Kidney (tissue), 14 donors: ENCODE data around the gene MANEAL. TPM values are rescaled to one million over a fixed set of nuclear protein-coding genes. Genes with fewer than 3 reads are reported as not detected.

Experiments
- DNase-seq, 5 donors: peaks; one replicate each; pipeline ENCODE4 v3.0.0-alpha.2; 2013 to 2020
- FAIRE-seq: peaks from 2 replicates; lab custom pipeline; 2012; peaks lifted over from hg19 to GRCh38; lab: Jason Lieb, UNC
- H3K27ac ChIP-seq, 2 donors: one replicate each; pipeline ENCODE4 v1.7.0; 2013; ENCODE audit warnings: low read depth in 2 of 2, low read length in 2 of 2, inconsistent platforms in 1 of 2
- H3K27me3 ChIP-seq: one replicate; pipeline ENCODE4 v1.7.1; 2013; ENCODE audit warnings: low read length, inconsistent platforms; ENCODE audit not compliant: control insufficient read depth, insufficient read depth
- H3K36me3 ChIP-seq, 3 donors: one replicate each; pipeline versions ENCODE4 v1.7.0 to v1.7.1; 2013; ENCODE audit warnings: low read length in 3 of 3, control low read depth in 1 of 3, inconsistent platforms in 1 of 3; ENCODE audit not compliant: insufficient read depth in 3 of 3, control insufficient read depth in 2 of 3
- H3K4me1 ChIP-seq, 3 donors: one replicate each; pipeline versions ENCODE4 v1.7.0 to v1.7.1; 2013; ENCODE audit warnings: low read length in 3 of 3, inconsistent platforms in 1 of 3, low read depth in 1 of 3; ENCODE audit not compliant: control insufficient read depth in 2 of 3, insufficient read depth in 2 of 3
- H3K4me3 ChIP-seq, 3 donors: one replicate each; pipeline versions ENCODE4 v1.7.0 to v1.8.1; 2013; ENCODE audit warnings: low read length in 3 of 3, control low read depth in 1 of 3, inconsistent platforms in 1 of 3
- H3K9ac ChIP-seq, 3 donors: one replicate each; pipeline versions ENCODE4 v1.7.0 to v1.7.1; 2013; ENCODE audit warnings: low read length in 3 of 3, control low read depth in 1 of 3, inconsistent platforms in 1 of 3
- H3K9me3 ChIP-seq, 3 donors: one replicate each; pipeline versions ENCODE4 v1.7.0 to v1.7.1; 2013; ENCODE audit warnings: low read length in 3 of 3, control low read depth in 1 of 3, inconsistent platforms in 1 of 3; ENCODE audit not compliant: control insufficient read depth in 2 of 3, insufficient read depth in 1 of 3
- CTCF ChIP-seq: IDR thresholded peaks from 3 replicates; pipeline ENCODE4 v1.5.1; 2012; ENCODE audit warnings: mild to moderate bottlenecking, moderate library complexity, borderline replicate concordance; ENCODE audit not compliant: insufficient read depth; ENCODE audit errors: extremely low read depth
- intact Hi-C: fragments of 100-400 bp; cut with DNase I; formaldehyde crosslinking; loops from one replicate; pipeline ENCODE4 v1.11.1; 2022
- polyA plus RNA-seq: library from polyadenylated mRNA; stranded (reverse); fragments of 350-450 nt; fragmentation: Illumina TruSeq; extraction: RNeasy Lipid Tissue Mini Kit (QIAGEN cat#74804); gene quantifications from one replicate; pipeline ENCODE4 v1.2.3, GENCODE V29; 2014; ENCODE audit warnings: low read depth, low replicate concordance; ENCODE audit not compliant: insufficient read depth
- total RNA-seq: library from RNA; stranded (reverse); fragmentation: NEBNext Ultra II Directional; extraction: Animal tissue kit (Norgen Biotek cat#: 25700); gene quantifications from one replicate; pipeline ENCODE4 v1.2.1, GENCODE V29; 2021
- donor health status: control.
- donor health status: control.
- donor health status: control.
- donor health status: control.
- donor health status: control.
- donor health status: DM: yes; HTN: yes; CAD: no.
- donor health status: Normal renal cell carcinoma (clear cell type).

The MANEAL gene
- total and polyA plus RNA-seq, 2 donors from 2014 or later, result 4.6 to 4.7 TPM

GRCh38 chr1:37752213-37752582, 41.4 kb upstream of the MANEAL start:
- peaks cover 15% of the 10 kb centered on the region for H3K27me3 ChIP-seq
- intact Hi-C loops, result no loop called here
- H3K9me3 ChIP-seq, result peaks cover 0 to under 1% (median 0%) of the 10 kb centered on the region in 3 donors
- no peak overlapping the region for H3K27ac ChIP-seq
- TF ChIP-seq CTCF, result no peak
- no peak for FAIRE-seq
- H3K9ac ChIP-seq, result no peak overlapping the region
- DNase-seq, result no peak
- no peak overlapping the region for H3K4me3 ChIP-seq
- no peaks in the 10 kb centered on the region for H3K36me3 ChIP-seq
- no peaks in the 10 kb centered on the region for H3K4me1 ChIP-seq

DNA sequence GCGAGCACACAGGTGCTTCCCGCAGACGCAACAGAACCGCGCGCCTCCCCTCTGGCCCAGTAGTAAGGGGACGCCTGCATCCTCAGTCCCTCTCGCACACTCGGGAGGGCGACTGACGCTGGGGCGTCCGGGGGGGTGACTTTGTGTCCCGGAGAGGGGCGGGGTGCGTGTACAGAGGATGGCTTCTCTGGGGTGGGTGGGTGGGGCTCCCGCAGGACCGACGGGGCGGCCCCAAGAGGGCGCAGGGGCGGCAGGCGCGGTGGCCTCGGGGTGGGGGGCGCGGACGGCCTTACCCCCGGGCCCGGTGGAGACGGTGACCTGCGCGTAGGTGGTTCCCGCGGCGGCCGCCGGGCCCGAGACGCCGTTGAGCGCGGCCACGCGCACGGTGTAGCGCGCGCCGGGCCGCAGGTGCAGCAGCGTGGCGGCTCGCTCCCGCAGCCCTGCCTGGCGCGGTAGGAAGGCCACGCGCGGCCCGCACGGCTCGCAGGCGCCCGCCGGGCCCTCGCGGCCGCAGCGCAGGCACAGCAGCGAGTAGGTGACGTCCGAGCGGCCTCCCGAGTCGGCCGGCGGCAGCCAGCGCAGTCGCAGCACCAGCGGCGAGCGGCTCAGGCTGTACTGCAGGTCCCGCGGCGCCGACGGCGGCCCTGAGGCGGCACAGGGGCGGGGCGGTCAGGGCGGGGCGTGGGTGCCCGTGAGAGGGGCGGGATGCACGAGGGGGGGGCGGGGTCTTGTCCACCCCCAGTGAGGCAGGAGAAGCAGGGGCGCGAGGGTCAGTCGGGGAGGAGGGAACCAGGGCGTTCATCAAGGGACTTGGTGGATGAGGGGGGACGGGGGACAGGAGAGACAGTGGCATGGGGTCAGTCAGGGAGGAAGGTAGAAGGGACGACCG, 40.8 kb upstream of the MANEAL start:
- no peak overlapping the region for H3K9ac ChIP-seq
- no peaks in the 10 kb centered on the region for H3K4me1 ChIP-seq
- H3K27ac ChIP-seq, result no peak overlapping the region
- TF ChIP-seq CTCF, result no peak
- peak in 4 of 5 donors; percentile 27 to 52 (median 42) for DNase-seq
- no peaks in the 10 kb centered on the region for H3K9me3 ChIP-seq
- FAIRE-seq, result no peak
- H3K36me3 ChIP-seq, result no peaks in the 10 kb centered on the region
- intact Hi-C loops, result no loop called here
- no peak overlapping the region for H3K4me3 ChIP-seq
- H3K27me3 ChIP-seq, result peaks cover 15% of the 10 kb centered on the region

DNA sequence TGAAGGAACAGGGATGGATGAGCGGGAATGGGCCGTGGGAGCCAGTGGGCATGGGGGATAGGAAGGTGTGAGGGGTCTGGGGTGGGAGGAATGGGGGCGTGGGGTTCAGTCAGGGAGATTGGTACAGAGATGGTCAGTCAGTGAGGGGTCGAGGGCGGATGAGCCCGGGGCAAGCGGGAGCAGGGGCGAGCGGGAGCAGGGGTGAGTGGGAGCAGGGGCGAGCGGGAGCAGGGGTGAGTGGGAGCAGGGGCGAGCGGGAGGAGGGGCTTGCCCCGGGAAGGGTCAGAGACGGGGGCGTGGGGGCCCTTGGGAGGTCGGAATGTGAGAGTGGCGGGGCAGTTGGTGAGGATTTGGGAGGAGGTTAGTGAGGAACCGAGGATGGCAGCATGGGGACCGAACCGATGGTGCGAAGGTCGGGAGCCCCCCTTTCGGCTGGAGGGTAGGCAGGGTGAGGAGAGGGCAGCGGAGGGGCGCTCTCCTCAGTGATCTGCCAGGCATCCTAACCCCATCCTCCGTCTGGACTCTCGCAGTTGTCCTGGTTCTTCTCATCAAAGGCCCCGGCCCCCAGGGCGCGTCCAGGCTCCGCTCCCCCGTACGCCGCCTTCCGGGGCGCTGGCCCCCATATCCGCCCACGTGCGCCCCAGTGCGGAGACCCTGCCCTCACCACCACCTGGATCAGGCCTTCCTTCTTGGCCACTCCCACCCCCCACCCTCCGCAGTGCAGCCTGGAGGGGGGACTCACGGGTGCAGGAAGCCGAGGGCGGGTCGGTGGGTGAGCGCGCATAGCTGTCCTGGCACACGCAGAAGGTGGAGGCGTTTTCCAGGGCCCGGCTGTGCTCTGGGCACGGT, 40.0 kb upstream of the MANEAL start:
- DNase-seq (peak in 1 of 5 donors; percentile 67), FAIRE-seq (no peak)
- no peak overlapping the region for H3K9ac ChIP-seq
- no peaks in the 10 kb centered on the region for H3K9me3 ChIP-seq
- H3K27me3 ChIP-seq, result peaks cover 15% of the 10 kb centered on the region
- intact Hi-C loops, result no loop called here
- TF ChIP-seq CTCF, result no peak
- no peaks in the 10 kb centered on the region for H3K4me1 ChIP-seq
- no peak overlapping the region for H3K27ac ChIP-seq
- H3K4me3 ChIP-seq, result no peak overlapping the region
- no peaks in the 10 kb centered on the region for H3K36me3 ChIP-seq
